ENCODE results near the gene YPEL3.

Gene YPEL3

GRCh38 chr16:30060346-30060745, 35.7 kb downstream of the YPEL3 start:
- Histone ChIP-seq H3K36me3 (no peaks in the 10 kb centered on the region), H3K4me3 (ENCODE audit: low read depth in 1 of 2, low read length in 1 of 2) (no peak overlapping the region), H3K4me1 (ENCODE audit: control insufficient read depth in 1 of 2, insufficient read depth in 1 of 2, low read depth in 1 of 2, low read length in 1 of 2) (peaks cover 23% of the 10 kb centered on the region in 2 experiments), H3K27ac (no peak overlapping the region), H3K27me3 (no peaks in the 10 kb centered on the region), H3K9me3 (no peaks in the 10 kb centered on the region)
- TF ChIP-seq CTCF (IDR thresholded peaks at IDR 0.05) = no peak

GRCh38 chr16:30054959-30055553, 41.0 kb downstream of the YPEL3 start:
- H3K36me3 ChIP-seq = no peaks in the 10 kb centered on the region
- no peak for TF ChIP-seq CTCF (IDR thresholded peaks at IDR 0.05)
- no peaks in the 10 kb centered on the region for H3K9me3 ChIP-seq
- H3K4me1 ChIP-seq (ENCODE audit: control insufficient read depth in 1 of 2, insufficient read depth in 1 of 2, low read depth in 1 of 2, low read length in 1 of 2) = peaks cover 10 to 16% of the 10 kb centered on the region in 2 experiments
- no peak overlapping the region for H3K4me3 ChIP-seq (ENCODE audit: low read depth in 1 of 2, low read length in 1 of 2)
- H3K27me3 ChIP-seq = no peaks in the 10 kb centered on the region
- H3K27ac ChIP-seq = no peak overlapping the region

- Histone ChIP-seq H3K36me3 (no peaks in the 10 kb centered on the region), H3K4me1 (ENCODE audit: control insufficient read depth in 1 of 2, insufficient read depth in 1 of 2, low read depth in 1 of 2, low read length in 1 of 2) (peaks cover 10 to 16% of the 10 kb centered on the region in 2 experiments), H3K27ac (no peak overlapping the region), H3K4me3 (ENCODE audit: low read depth in 1 of 2, low read length in 1 of 2) (no peak overlapping the region), H3K9me3 (no peaks in the 10 kb centered on the region), H3K27me3 (no peaks in the 10 kb centered on the region)
- TF ChIP-seq CTCF (IDR thresholded peaks at IDR 0.05) = no peak
These were observed 41.6 kb downstream of the YPEL3 start for GRCh38 chr16:30054451-30054850.

- H3K27ac ChIP-seq = peak overlapping the region; percentile 60
- H3K9me3 ChIP-seq = no peaks in the 10 kb centered on the region
- peaks cover 10 to 16% of the 10 kb centered on the region in 2 experiments for H3K4me1 ChIP-seq (ENCODE audit: control insufficient read depth in 1 of 2, insufficient read depth in 1 of 2, low read depth in 1 of 2, low read length in 1 of 2)
- H3K4me3 ChIP-seq (ENCODE audit: low read depth in 1 of 2, low read length in 1 of 2) = peak overlapping the region; percentile 72 to 74
- no peaks in the 10 kb centered on the region for H3K27me3 ChIP-seq
- H3K36me3 ChIP-seq = no peaks in the 10 kb centered on the region
- no peak for TF ChIP-seq CTCF (IDR thresholded peaks at IDR 0.05)
These were observed 42.5 kb downstream of the YPEL3 start for GRCh38 chr16:30053376-30054015.

- Histone ChIP-seq H3K9me3 (no peaks in the 10 kb centered on the region), H3K27ac (peak overlapping the region; percentile 60), H3K4me3 (ENCODE audit: low read depth in 1 of 2, low read length in 1 of 2) (peak overlapping the region; percentile 72 to 74), H3K4me1 (ENCODE audit: control insufficient read depth in 1 of 2, insufficient read depth in 1 of 2, low read depth in 1 of 2, low read length in 1 of 2) (peaks cover 10 to 16% of the 10 kb centered on the region in 2 experiments), H3K36me3 (no peaks in the 10 kb centered on the region), H3K27me3 (no peaks in the 10 kb centered on the region)
- no peak for TF ChIP-seq CTCF (IDR thresholded peaks at IDR 0.05)
These were observed 43.2 kb downstream of the YPEL3 start for GRCh38 chr16:30052671-30053372.
